PFSK-1 (cell line): ENCODE measurements around the gene AGR2.

Source experiments
- FOXP2 ChIP-seq: optimal IDR thresholded peaks from 2 replicates; pipeline ENCODE3; 2011; ENCODE audit warnings: borderline replicate concordance, control low read depth, inconsistent platforms; ENCODE audit not compliant: insufficient read depth; ENCODE audit errors: extremely low read length, extremely low read depth
- POLR2AphosphoS5 ChIP-seq: IDR thresholded peaks from 2 replicates; pipeline ENCODE4 v1.6.1; 2012; ENCODE audit warnings: low read depth, mild to moderate bottlenecking, control low read depth, low read length, moderate library complexity
- REST ChIP-seq, 2 experiments: IDR thresholded peaks; 2 replicates each; pipeline versions ENCODE4 v1.6.1 to v1.8.0; 2011 to 2012; ENCODE audit warnings: low read depth in 2 of 2, low read length in 2 of 2, control low read depth in 1 of 2, inconsistent platforms in 1 of 2, mild to moderate bottlenecking in 1 of 2, moderate library complexity in 1 of 2; ENCODE audit not compliant: insufficient read depth in 1 of 2
- SIN3A ChIP-seq: IDR thresholded peaks from 2 replicates; pipeline ENCODE4 v1.6.1; 2012; ENCODE audit warnings: mild to moderate bottlenecking, low read length, moderate library complexity, borderline replicate concordance; ENCODE audit not compliant: insufficient read depth
- TAF1 ChIP-seq: IDR thresholded peaks from 2 replicates; pipeline ENCODE4 v1.6.1; 2012; ENCODE audit warnings: low read length, control low read depth, borderline replicate concordance; ENCODE audit not compliant: insufficient read depth

Gene AGR2

GRCh38 chr7:16795624-16796023 is 9.2 kb downstream of the AGR2 start:
- no peak for TF ChIP-seq FOXP2
- no peak for TF ChIP-seq TAF1
- no peak for TF ChIP-seq SIN3A
- no peak for TF ChIP-seq POLR2AphosphoS5
- no peak for TF ChIP-seq REST (IDR thresholded peaks at IDR 0.05; ENCODE audit: insufficient read depth in 1 of 2, low read depth in 2 of 2, low read length in 2 of 2)

- TF ChIP-seq FOXP2 (no peak), TAF1 (no peak), SIN3A (no peak), POLR2AphosphoS5 (no peak), REST (IDR thresholded peaks at IDR 0.05; ENCODE audit: insufficient read depth in 1 of 2, low read depth in 2 of 2, low read length in 2 of 2) (no peak)
These were observed 9.8 kb downstream of the AGR2 start for GRCh38 chr7:16794986-16795385.

- TF ChIP-seq FOXP2 (no peak), TAF1 (no peak), SIN3A (no peak), POLR2AphosphoS5 (no peak), REST (IDR thresholded peaks at IDR 0.05; ENCODE audit: insufficient read depth in 1 of 2, low read depth in 2 of 2, low read length in 2 of 2) (no peak)
These were observed 12.7 kb downstream of the AGR2 start for GRCh38 chr7:16791905-16792698.

GRCh38 chr7:16791071-16791470 is 13.7 kb downstream of the AGR2 start:
- no peak for TF ChIP-seq REST (IDR thresholded peaks at IDR 0.05; ENCODE audit: insufficient read depth in 1 of 2, low read depth in 2 of 2, low read length in 2 of 2)
- TF ChIP-seq TAF1: no peak
- no peak for TF ChIP-seq FOXP2
- no peak for TF ChIP-seq POLR2AphosphoS5
- no peak for TF ChIP-seq SIN3A

GRCh38 chr7:16787127-16787526 is 17.7 kb downstream of the AGR2 start:
- no peak for TF ChIP-seq FOXP2
- no peak for TF ChIP-seq REST (IDR thresholded peaks at IDR 0.05; ENCODE audit: insufficient read depth in 1 of 2, low read depth in 2 of 2, low read length in 2 of 2)
- no peak for TF ChIP-seq POLR2AphosphoS5
- TF ChIP-seq TAF1: no peak
- TF ChIP-seq SIN3A: no peak
